ENCODE results near the gene DGKQ. TPM values are rescaled to one million over a fixed set of nuclear protein-coding genes. Genes with fewer than 3 reads are reported as not detected.

The DGKQ gene
- total and polyA plus RNA-seq, 7 experiments from 2014 or later = 1.5 to 28.0 (median 16.5) TPM

DNA sequence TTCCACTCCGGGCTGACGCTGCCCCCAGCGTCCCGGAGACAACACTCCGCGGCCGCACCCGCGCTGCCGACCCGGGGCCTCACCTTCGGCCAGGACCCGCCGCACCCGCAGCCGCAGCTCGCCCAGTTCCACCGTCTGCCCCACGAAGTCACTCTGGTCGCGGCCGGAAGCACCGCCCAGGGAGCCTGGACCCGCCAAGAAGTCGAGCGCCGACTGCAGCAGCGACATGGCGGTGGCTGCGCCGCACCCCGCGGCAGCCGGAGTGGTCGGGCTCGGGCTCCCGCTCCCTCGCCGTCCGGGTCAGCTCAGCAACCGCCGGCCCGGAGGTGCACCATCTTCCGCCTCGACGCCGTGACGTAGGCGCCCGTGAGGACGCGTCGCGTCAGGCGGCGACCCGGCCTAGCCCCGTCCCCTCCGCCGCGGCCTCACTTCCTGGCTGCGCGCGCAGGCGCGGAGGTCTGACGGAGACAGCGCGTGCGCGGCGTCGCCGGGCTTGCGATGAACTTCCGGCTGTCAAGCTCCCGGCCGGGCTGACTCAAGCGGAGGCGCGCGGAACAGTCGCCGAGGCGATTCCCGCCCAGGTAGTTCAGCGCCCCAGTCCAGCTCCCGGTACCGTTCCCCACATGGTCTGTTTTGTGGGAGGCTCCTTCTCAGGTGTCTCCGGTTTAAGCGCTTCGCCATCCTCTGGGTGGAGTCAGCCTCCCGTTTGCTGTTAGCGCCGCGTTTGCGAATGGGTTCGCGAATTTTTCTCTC, 41.2 kb downstream of the DGKQ start, which contains the start of the genes GAK and TMEM175:
Gene GAK (minus strand): TSS at position 357 of the 753 bp plus-strand sequence. CDS start 129 bp downstream, at position 228.
Gene TMEM175 (plus strand): TSS at position 501 of the 753 bp plus-strand sequence. CDS start 15,280 bp downstream, outside the sequence.
- H3K27ac ChIP-seq (ENCODE audit: low read depth, low read length) = peak within 1 kb of the TSS; percentile 99
- peak; percentile 95 for ATAC-seq
- no peaks in the 10 kb centered on the region for H3K27me3 ChIP-seq (ENCODE audit: control insufficient read depth in 2 of 2, insufficient read depth in 2 of 2, low read length in 2 of 2)
- peaks cover 0 to 7% (median 0%) of the 10 kb centered on the region in 3 experiments for H3K36me3 ChIP-seq (ENCODE audit: control insufficient read depth in 2 of 3, insufficient read depth in 3 of 3, low read length in 3 of 3)
- no peaks in the 10 kb centered on the region for H3K9me3 ChIP-seq (ENCODE audit: control insufficient read depth in 2 of 3, low read length in 3 of 3)
- no peaks in the 10 kb centered on the region for H3K9me3 Mint-ChIP-seq
- no peaks in the 10 kb centered on the region for H3K27me3 Mint-ChIP-seq
- H3K36me3 Mint-ChIP-seq = peaks cover 0 to 4% (median 2%) of the 10 kb centered on the region in 5 donors
- H3K4me1 Mint-ChIP-seq = peaks cover 35 to 59% (median 48%) of the 10 kb centered on the region in 7 donors
- peaks cover 24 to 35% of the 10 kb centered on the region in 2 donors for H3K4me1 ChIP-seq (ENCODE audit: control insufficient read depth in 2 of 2, insufficient read depth in 2 of 2, low read length in 2 of 2)
- CTCF ChIA-PET = interaction anchor here (0.6 to 1.2 kb wide), 2 partner anchors 55 to 186 kb away, joined by 3 to 4 read pairs; partner anchors contain the start of gene IDUA
- intact Hi-C loops (cut with micrococcal nuclease) = loop anchor here (1.0 to 10.0 kb wide), 20 partner anchors 15 to 1483 kb away; partner anchors contain the start of genes ATP5ME (in 2 of the 2), DGKQ (in 2 of the 2), MAEA (in 2 of the 2) and MYL5 (in 2 of the 2)
- POLR2A ChIA-PET = interaction anchor here (0.6 to 2.9 kb wide), 10 partner anchors 9 to 358 kb away, joined by 3 to 14 read pairs (median 4); partner anchors contain the start of gene IDUA
- H3K27ac Mint-ChIP-seq = peak within 1 kb of the TSS; percentile 92 to 97 (median 96)
- H3K4me3 Mint-ChIP-seq = peak within 1 kb of the TSS; percentile 89 to 99 (median 95)
- H3K4me3 ChIP-seq (ENCODE audit: low read length) = peak within 1 kb of the TSS; percentile 83
- peak; percentile 93 to 99 (median 98) for DNase-seq

GRCh38 chr4:931194-931959, 42.0 kb downstream of the DGKQ start:
- Histone ChIP-seq H3K27ac (ENCODE audit: low read depth, low read length) (peak overlapping the region; percentile 99), H3K27me3 (ENCODE audit: control insufficient read depth in 2 of 2, insufficient read depth in 2 of 2, low read length in 2 of 2) (no peaks in the 10 kb centered on the region), H3K36me3 (ENCODE audit: control insufficient read depth in 2 of 3, insufficient read depth in 3 of 3, low read length in 3 of 3) (peaks cover 0 to 7% (median 0%) of the 10 kb centered on the region in 3 experiments), H3K9me3 (ENCODE audit: control insufficient read depth in 2 of 3, low read length in 3 of 3) (no peaks in the 10 kb centered on the region), H3K4me1 (ENCODE audit: control insufficient read depth in 2 of 2, insufficient read depth in 2 of 2, low read length in 2 of 2) (peaks cover 24 to 35% of the 10 kb centered on the region in 2 donors), H3K4me3 (ENCODE audit: low read length) (peak overlapping the region; percentile 83)
- no peaks in the 10 kb centered on the region for H3K9me3 Mint-ChIP-seq
- POLR2A ChIA-PET = interaction anchor here (1.1 to 2.9 kb wide), 6 partner anchors 12 to 359 kb away, joined by 3 to 14 read pairs (median 4); partner anchors contain the start of gene IDUA
- intact Hi-C loops (cut with micrococcal nuclease) = loop anchor here (5.0 to 10.0 kb wide), 3 partner anchors 316 to 1483 kb away; partner anchors contain the start of genes CFAP99 (in 1 of the 2), CTBP1 (in 1 of the 2), MAEA (in 1 of the 2) and ZFYVE28 (in 1 of the 2)
- H3K27ac Mint-ChIP-seq = peak overlapping the region; percentile 92 to 97 (median 96)
- H3K27me3 Mint-ChIP-seq = no peaks in the 10 kb centered on the region
- peak; percentile 6 for ATAC-seq
- CTCF ChIA-PET = interaction anchor here (0.6 to 1.2 kb wide), 3 partner anchors 56 to 187 kb away, joined by 3 to 4 read pairs (median 3); partner anchors contain the start of gene IDUA
- H3K36me3 Mint-ChIP-seq = peaks cover 0 to 4% (median 1%) of the 10 kb centered on the region in 5 donors
- peak in 2 of 9 donors; percentile 25 to 36 for DNase-seq
- peak overlapping the region; percentile 89 to 99 (median 95) for H3K4me3 Mint-ChIP-seq
- H3K4me1 Mint-ChIP-seq = peaks cover 34 to 60% (median 50%) of the 10 kb centered on the region in 7 donors

- Histone ChIP-seq H3K4me3 (ENCODE audit: low read length) (peak overlapping the region; percentile 83), H3K36me3 (ENCODE audit: control insufficient read depth in 2 of 3, insufficient read depth in 3 of 3, low read length in 3 of 3) (peaks cover 0 to 7% (median 0%) of the 10 kb centered on the region in 3 experiments), H3K4me1 (ENCODE audit: control insufficient read depth in 2 of 2, insufficient read depth in 2 of 2, low read length in 2 of 2) (peaks cover 24 to 40% of the 10 kb centered on the region in 2 donors), H3K27ac (ENCODE audit: low read depth, low read length) (peak overlapping the region; percentile 99), H3K9me3 (ENCODE audit: control insufficient read depth in 2 of 3, low read length in 3 of 3) (no peaks in the 10 kb centered on the region), H3K27me3 (ENCODE audit: control insufficient read depth in 2 of 2, insufficient read depth in 2 of 2, low read length in 2 of 2) (no peaks in the 10 kb centered on the region)
- peak overlapping the region; percentile 89 to 99 (median 95) for H3K4me3 Mint-ChIP-seq
- peak overlapping the region; percentile 92 to 97 (median 96) for H3K27ac Mint-ChIP-seq
- H3K4me1 Mint-ChIP-seq = peaks cover 36 to 66% (median 53%) of the 10 kb centered on the region in 7 donors
- DNase-seq (no peak), ATAC-seq (no peak)
- H3K27me3 Mint-ChIP-seq = no peaks in the 10 kb centered on the region
- H3K9me3 Mint-ChIP-seq = no peaks in the 10 kb centered on the region
- POLR2A ChIA-PET = interaction anchor here (2.9 kb wide), 1 partner anchor 56 kb away, joined by 14 read pairs; the partner anchor contains the start of gene IDUA
- CTCF ChIA-PET = interaction anchor here (1.1 kb wide), 1 partner anchor 79 kb away, joined by 3 read pairs; no protein-coding TSS in a partner anchor
- peaks cover 0 to 5% (median 0%) of the 10 kb centered on the region in 5 donors for H3K36me3 Mint-ChIP-seq
- intact Hi-C loops (cut with micrococcal nuclease) = loop anchor here (1.0 to 10.0 kb wide), 4 partner anchors 80 to 1484 kb away; partner anchors contain the start of genes CFAP99 (in 1 of the 2), CTBP1 (in 1 of the 2), FGFRL1 (in 1 of the 2) and MAEA (in 1 of the 2)
Measured at GRCh38 chr4:930827-931193, 42.6 kb downstream of the DGKQ start.

GRCh38 chr4:930028-930551, 43.3 kb downstream of the DGKQ start:
- no peak for DNase-seq
- ATAC-seq = no peak
- ChIA-PET CTCF (interaction anchor here (0.8 kb wide), 1 partner anchor 18 kb away, joined by 3 read pairs; no protein-coding TSS in a partner anchor), POLR2A (no interaction called here)
- Histone ChIP-seq H3K4me1 (ENCODE audit: control insufficient read depth in 2 of 2, insufficient read depth in 2 of 2, low read length in 2 of 2) (peaks cover 27 to 44% of the 10 kb centered on the region in 2 donors), H3K27me3 (ENCODE audit: control insufficient read depth in 2 of 2, insufficient read depth in 2 of 2, low read length in 2 of 2) (no peaks in the 10 kb centered on the region), H3K9me3 (ENCODE audit: control insufficient read depth in 2 of 3, low read length in 3 of 3) (no peaks in the 10 kb centered on the region), H3K36me3 (ENCODE audit: control insufficient read depth in 2 of 3, insufficient read depth in 3 of 3, low read length in 3 of 3) (peaks cover 0 to 7% (median 0%) of the 10 kb centered on the region in 3 experiments), H3K4me3 (ENCODE audit: low read length) (peak overlapping the region; percentile 83), H3K27ac (ENCODE audit: low read depth, low read length) (peak overlapping the region; percentile 19)
- peak overlapping the region; percentile 89 to 99 (median 95) for H3K4me3 Mint-ChIP-seq
- intact Hi-C loops (cut with micrococcal nuclease) = loop anchor here (1.0 to 10.0 kb wide), 4 partner anchors 81 to 1485 kb away; partner anchors contain the start of genes CFAP99 (in 1 of the 2), CTBP1 (in 1 of the 2), FGFRL1 (in 1 of the 2) and MAEA (in 1 of the 2)
- peaks cover 42 to 73% (median 59%) of the 10 kb centered on the region in 7 donors for H3K4me1 Mint-ChIP-seq
- peaks cover 0 to 5% (median 0%) of the 10 kb centered on the region in 5 donors for H3K36me3 Mint-ChIP-seq
- peak overlapping the region; percentile 19 to 97 (median 96) for H3K27ac Mint-ChIP-seq
- no peaks in the 10 kb centered on the region for H3K9me3 Mint-ChIP-seq
- no peaks in the 10 kb centered on the region for H3K27me3 Mint-ChIP-seq

DNA sequence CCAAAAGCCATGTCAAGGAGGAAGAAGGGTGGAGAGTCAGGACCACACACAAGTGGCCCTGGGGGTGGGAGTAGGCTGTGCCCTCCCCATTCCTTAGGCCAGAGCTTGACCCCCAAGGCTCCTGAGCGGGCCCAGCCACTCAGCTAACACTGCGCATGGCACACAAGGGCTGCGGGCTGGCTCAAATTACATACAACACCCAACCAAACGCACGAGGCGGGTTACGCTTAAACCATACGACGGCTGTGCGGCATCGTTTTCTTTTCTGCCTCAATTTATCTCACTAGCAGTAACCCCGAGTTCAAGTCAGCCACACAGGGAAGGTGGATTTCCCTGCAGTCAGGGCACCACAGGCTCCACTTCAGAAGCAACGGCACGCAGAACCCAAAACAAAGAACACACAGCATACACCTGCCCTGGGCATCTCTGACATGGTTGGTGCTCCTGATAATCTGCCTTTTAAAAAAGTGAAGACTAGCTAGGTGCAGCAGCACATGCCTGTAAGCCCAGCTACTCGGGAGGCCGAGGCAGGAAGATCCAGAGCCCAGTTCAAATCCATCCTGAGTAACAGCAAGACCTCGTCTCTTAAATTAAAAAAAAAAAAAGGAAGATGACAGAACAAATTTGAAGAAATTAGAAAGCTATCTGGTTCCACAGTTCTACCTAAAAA, 44.1 kb downstream of the DGKQ start:
- Mint-ChIP-seq H3K4me3 (peak overlapping the region in 5 of 10 donors; percentile 14 to 43 (median 23)), H3K4me1 (peaks cover 50 to 75% (median 61%) of the 10 kb centered on the region in 7 donors), H3K9me3 (no peaks in the 10 kb centered on the region), H3K36me3 (peaks cover 0 to 9% (median 0%) of the 10 kb centered on the region in 5 donors), H3K27me3 (no peaks in the 10 kb centered on the region), H3K27ac (peak overlapping the region in 1 of 9 donors; percentile 55)
- Histone ChIP-seq H3K36me3 (ENCODE audit: control insufficient read depth in 2 of 3, insufficient read depth in 3 of 3, low read length in 3 of 3) (peaks cover 0 to 7% (median 0%) of the 10 kb centered on the region in 3 experiments), H3K4me3 (ENCODE audit: low read length) (no peak overlapping the region), H3K27me3 (ENCODE audit: control insufficient read depth in 2 of 2, insufficient read depth in 2 of 2, low read length in 2 of 2) (no peaks in the 10 kb centered on the region), H3K4me1 (ENCODE audit: control insufficient read depth in 2 of 2, insufficient read depth in 2 of 2, low read length in 2 of 2) (peaks cover 36 to 46% of the 10 kb centered on the region in 2 donors), H3K27ac (ENCODE audit: low read depth, low read length) (no peak overlapping the region), H3K9me3 (ENCODE audit: control insufficient read depth in 2 of 3, low read length in 3 of 3) (no peaks in the 10 kb centered on the region)
- DNase-seq (no peak), ATAC-seq (no peak)
- ChIA-PET CTCF (interaction anchor here (0.8 kb wide), 1 partner anchor 18 kb away, joined by 3 read pairs; no protein-coding TSS in a partner anchor), POLR2A (interaction anchor here (0.6 kb wide), 1 partner anchor 323 kb away, joined by 3 read pairs; no protein-coding TSS in a partner anchor)
- intact Hi-C loops (cut with micrococcal nuclease) = no loop called here

All from naive thymus-derived CD4-positive, alpha-beta T cell (primary cell).